ENCODE results near the gene GLYAT.

DNA sequence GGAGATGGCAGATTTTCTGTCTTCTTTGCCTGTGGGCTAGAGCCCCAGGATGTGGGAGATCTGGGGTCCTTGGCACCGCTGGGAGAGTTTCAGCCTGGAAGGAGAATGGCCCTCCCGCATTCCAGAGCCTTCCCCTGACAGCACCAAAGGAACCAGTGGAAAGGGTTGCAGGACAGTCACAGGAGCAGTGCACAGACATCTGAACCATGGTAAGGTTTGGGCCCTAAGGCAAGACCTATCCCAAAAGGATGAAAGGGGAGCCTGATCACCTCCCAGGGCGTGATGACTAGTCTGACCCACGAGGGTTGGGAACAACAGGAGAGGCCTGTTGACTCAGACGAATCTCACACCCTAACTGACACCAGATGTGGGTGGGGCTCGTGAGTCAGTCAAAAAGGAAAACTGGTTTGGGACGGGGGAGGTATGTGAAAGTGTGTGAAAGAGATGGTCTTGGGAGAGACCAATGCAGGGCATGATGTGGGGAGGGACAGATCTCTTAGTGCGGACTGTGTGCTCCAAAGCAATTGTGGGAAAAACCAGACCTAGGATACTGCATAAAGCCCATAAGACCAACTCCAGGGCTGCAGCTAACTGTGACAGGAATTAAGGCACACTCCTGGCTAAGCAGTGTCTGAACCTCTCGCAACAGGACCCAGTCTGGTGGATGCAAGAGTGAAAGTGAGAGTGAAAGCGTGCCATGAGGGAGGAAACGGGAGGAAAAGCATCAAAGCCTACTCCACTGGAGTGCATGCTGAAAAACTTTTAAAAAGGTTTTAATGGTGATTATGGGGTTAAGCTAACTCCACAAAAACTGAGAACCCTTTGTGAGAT, 39.1 kb upstream of the GLYAT start:
- TF ChIP-seq, protein P1, sequence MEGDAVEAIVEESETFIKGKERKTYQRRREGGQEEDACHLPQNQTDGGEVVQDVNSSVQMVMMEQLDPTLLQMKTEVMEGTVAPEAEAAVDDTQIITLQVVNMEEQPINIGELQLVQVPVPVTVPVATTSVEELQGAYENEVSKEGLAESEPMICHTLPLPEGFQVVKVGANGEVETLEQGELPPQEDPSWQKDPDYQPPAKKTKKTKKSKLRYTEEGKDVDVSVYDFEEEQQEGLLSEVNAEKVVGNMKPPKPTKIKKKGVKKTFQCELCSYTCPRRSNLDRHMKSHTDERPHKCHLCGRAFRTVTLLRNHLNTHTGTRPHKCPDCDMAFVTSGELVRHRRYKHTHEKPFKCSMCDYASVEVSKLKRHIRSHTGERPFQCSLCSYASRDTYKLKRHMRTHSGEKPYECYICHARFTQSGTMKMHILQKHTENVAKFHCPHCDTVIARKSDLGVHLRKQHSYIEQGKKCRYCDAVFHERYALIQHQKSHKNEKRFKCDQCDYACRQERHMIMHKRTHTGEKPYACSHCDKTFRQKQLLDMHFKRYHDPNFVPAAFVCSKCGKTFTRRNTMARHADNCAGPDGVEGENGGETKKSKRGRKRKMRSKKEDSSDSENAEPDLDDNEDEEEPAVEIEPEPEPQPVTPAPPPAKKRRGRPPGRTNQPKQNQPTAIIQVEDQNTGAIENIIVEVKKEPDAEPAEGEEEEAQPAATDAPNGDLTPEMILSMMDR (IDR thresholded peaks at IDR 0.05; ENCODE audit: borderline replicate concordance, extremely low read depth, low read length, poor library complexity, severe bottlenecking), result no peak
- no peak for TF ChIP-seq EZH2 (IDR thresholded peaks at IDR 0.05; ENCODE audit: borderline replicate concordance, low read depth, low read length, severe bottlenecking)
